Measurements from ENCODE around the gene EIPR1.

Gene EIPR1

GRCh38 chr2:3413697-3414096 lies 36.1 kb upstream of the EIPR1 start:
- no peak overlapping the region for H2AFZ ChIP-seq (ENCODE audit: low read depth, low read length)

GRCh38 chr2:3411103-3411502 lies 33.5 kb upstream of the EIPR1 start:
- peaks cover 16% of the 10 kb centered on the region for H3K36me3 ChIP-seq (ENCODE audit: insufficient read depth, low read length)
- H3K9me3 ChIP-seq (ENCODE audit: low read length): no peaks in the 10 kb centered on the region
- no peak overlapping the region for H2AFZ ChIP-seq (ENCODE audit: low read depth, low read length)
- H3K4me1 ChIP-seq (ENCODE audit: insufficient read depth, low read length): no peaks in the 10 kb centered on the region
- H3K27me3 ChIP-seq (ENCODE audit: insufficient read depth, low read length): no peaks in the 10 kb centered on the region
- no peak overlapping the region for H3K4me3 ChIP-seq (ENCODE audit: low read length)

More at GRCh38 chr2:3413697-3414096, 36.1 kb upstream of the EIPR1 start:
- peaks cover 13% of the 10 kb centered on the region for H3K36me3 ChIP-seq (ENCODE audit: insufficient read depth, low read length)
- no peaks in the 10 kb centered on the region for H3K4me1 ChIP-seq (ENCODE audit: insufficient read depth, low read length)
- no peaks in the 10 kb centered on the region for H3K27me3 ChIP-seq (ENCODE audit: insufficient read depth, low read length)
- no peaks in the 10 kb centered on the region for H3K9me3 ChIP-seq (ENCODE audit: low read length)
- no peak overlapping the region for H3K4me3 ChIP-seq (ENCODE audit: low read length)

GRCh38 chr2:3409627-3410170 lies 32.1 kb upstream of the EIPR1 start:
- Histone ChIP-seq H2AFZ (ENCODE audit: low read depth, low read length) (no peak overlapping the region), H3K36me3 (ENCODE audit: insufficient read depth, low read length) (peaks cover 12% of the 10 kb centered on the region), H3K9me3 (ENCODE audit: low read length) (no peaks in the 10 kb centered on the region)

GRCh38 chr2:3408781-3409180 lies 31.2 kb upstream of the EIPR1 start:
- Histone ChIP-seq H3K27me3 (ENCODE audit: insufficient read depth, low read length) (no peaks in the 10 kb centered on the region), H3K36me3 (ENCODE audit: insufficient read depth, low read length) (peaks cover 9% of the 10 kb centered on the region), H3K9me3 (ENCODE audit: low read length) (no peaks in the 10 kb centered on the region), H3K4me3 (ENCODE audit: low read length) (no peak overlapping the region), H3K4me1 (ENCODE audit: insufficient read depth, low read length) (no peaks in the 10 kb centered on the region), H2AFZ (ENCODE audit: low read depth, low read length) (no peak overlapping the region)

More at GRCh38 chr2:3409627-3410170, 32.1 kb upstream of the EIPR1 start:
- H3K4me3 ChIP-seq (ENCODE audit: low read length): no peak overlapping the region
- no peaks in the 10 kb centered on the region for H3K4me1 ChIP-seq (ENCODE audit: insufficient read depth, low read length)
- H3K27me3 ChIP-seq (ENCODE audit: insufficient read depth, low read length): no peaks in the 10 kb centered on the region

GRCh38 chr2:3406501-3406900 lies 28.9 kb upstream of the EIPR1 start:
- no peak overlapping the region for H2AFZ ChIP-seq (ENCODE audit: low read depth, low read length)
- H3K36me3 ChIP-seq (ENCODE audit: insufficient read depth, low read length): peaks cover 24% of the 10 kb centered on the region
- H3K4me3 ChIP-seq (ENCODE audit: low read length): no peak overlapping the region
- H3K27me3 ChIP-seq (ENCODE audit: insufficient read depth, low read length): no peaks in the 10 kb centered on the region
- no peaks in the 10 kb centered on the region for H3K9me3 ChIP-seq (ENCODE audit: low read length)
- H3K4me1 ChIP-seq (ENCODE audit: insufficient read depth, low read length): no peaks in the 10 kb centered on the region

- Histone ChIP-seq H3K9me3 (ENCODE audit: low read length) (no peaks in the 10 kb centered on the region), H3K4me3 (ENCODE audit: low read length) (no peak overlapping the region), H3K27me3 (ENCODE audit: insufficient read depth, low read length) (no peaks in the 10 kb centered on the region), H3K36me3 (ENCODE audit: insufficient read depth, low read length) (peaks cover 19% of the 10 kb centered on the region), H3K4me1 (ENCODE audit: insufficient read depth, low read length) (no peaks in the 10 kb centered on the region), H2AFZ (ENCODE audit: low read depth, low read length) (no peak overlapping the region)
Measured at GRCh38 chr2:3405876-3406275, 28.3 kb upstream of the EIPR1 start.

- Histone ChIP-seq H2AFZ (ENCODE audit: low read depth, low read length) (no peak overlapping the region), H3K4me1 (ENCODE audit: insufficient read depth, low read length) (peaks cover 4% of the 10 kb centered on the region), H3K9me3 (ENCODE audit: low read length) (no peaks in the 10 kb centered on the region), H3K27me3 (ENCODE audit: insufficient read depth, low read length) (no peaks in the 10 kb centered on the region), H3K36me3 (ENCODE audit: insufficient read depth, low read length) (peaks cover 19% of the 10 kb centered on the region), H3K4me3 (ENCODE audit: low read length) (no peak overlapping the region)
Measured at GRCh38 chr2:3405307-3405706, 27.7 kb upstream of the EIPR1 start.

GRCh38 chr2:3404349-3404894 lies 26.8 kb upstream of the EIPR1 start:
- Histone ChIP-seq H3K36me3 (ENCODE audit: insufficient read depth, low read length) (peaks cover 19% of the 10 kb centered on the region), H2AFZ (ENCODE audit: low read depth, low read length) (no peak overlapping the region), H3K9me3 (ENCODE audit: low read length) (no peaks in the 10 kb centered on the region), H3K27me3 (ENCODE audit: insufficient read depth, low read length) (no peaks in the 10 kb centered on the region), H3K4me1 (ENCODE audit: insufficient read depth, low read length) (peaks cover 11% of the 10 kb centered on the region), H3K4me3 (ENCODE audit: low read length) (no peak overlapping the region)

- H3K36me3 ChIP-seq (ENCODE audit: insufficient read depth, low read length): peaks cover 19% of the 10 kb centered on the region
- H3K27me3 ChIP-seq (ENCODE audit: insufficient read depth, low read length): no peaks in the 10 kb centered on the region
- no peak overlapping the region for H2AFZ ChIP-seq (ENCODE audit: low read depth, low read length)
- H3K9me3 ChIP-seq (ENCODE audit: low read length): no peaks in the 10 kb centered on the region
- no peak overlapping the region for H3K4me3 ChIP-seq (ENCODE audit: low read length)
- peaks cover 18% of the 10 kb centered on the region for H3K4me1 ChIP-seq (ENCODE audit: insufficient read depth, low read length)
Measured at GRCh38 chr2:3403587-3404334, 26.1 kb upstream of the EIPR1 start.

- no peaks in the 10 kb centered on the region for H3K27me3 ChIP-seq (ENCODE audit: insufficient read depth, low read length)
- peaks cover 6% of the 10 kb centered on the region for H3K9me3 ChIP-seq (ENCODE audit: low read length)
- H3K36me3 ChIP-seq (ENCODE audit: insufficient read depth, low read length): peaks cover 22% of the 10 kb centered on the region
- H2AFZ ChIP-seq (ENCODE audit: low read depth, low read length): peak overlapping the region; percentile 18
- peaks cover 23% of the 10 kb centered on the region for H3K4me1 ChIP-seq (ENCODE audit: insufficient read depth, low read length)
- H3K4me3 ChIP-seq (ENCODE audit: low read length): peak overlapping the region; percentile 28
Measured at GRCh38 chr2:3399829-3400228, 22.2 kb upstream of the EIPR1 start.

- Histone ChIP-seq H3K4me3 (ENCODE audit: low read length) (peak overlapping the region; percentile 6), H3K9me3 (ENCODE audit: low read length) (peaks cover 6% of the 10 kb centered on the region), H3K4me1 (ENCODE audit: insufficient read depth, low read length) (peaks cover 23% of the 10 kb centered on the region), H3K36me3 (ENCODE audit: insufficient read depth, low read length) (peaks cover 22% of the 10 kb centered on the region), H2AFZ (ENCODE audit: low read depth, low read length) (peak overlapping the region; percentile 18), H3K27me3 (ENCODE audit: insufficient read depth, low read length) (no peaks in the 10 kb centered on the region)
Measured at GRCh38 chr2:3399381-3399780, 21.8 kb upstream of the EIPR1 start.

GRCh38 chr2:3398857-3399256 lies 21.2 kb upstream of the EIPR1 start:
- Histone ChIP-seq H3K36me3 (ENCODE audit: insufficient read depth, low read length) (peaks cover 25% of the 10 kb centered on the region), H3K4me3 (ENCODE audit: low read length) (no peak overlapping the region), H3K9me3 (ENCODE audit: low read length) (peaks cover 6% of the 10 kb centered on the region), H3K27me3 (ENCODE audit: insufficient read depth, low read length) (no peaks in the 10 kb centered on the region), H3K4me1 (ENCODE audit: insufficient read depth, low read length) (peaks cover 23% of the 10 kb centered on the region), H2AFZ (ENCODE audit: low read depth, low read length) (no peak overlapping the region)

- H3K36me3 ChIP-seq (ENCODE audit: insufficient read depth, low read length): peaks cover 27% of the 10 kb centered on the region
- no peak overlapping the region for H2AFZ ChIP-seq (ENCODE audit: low read depth, low read length)
- H3K27me3 ChIP-seq (ENCODE audit: insufficient read depth, low read length): no peaks in the 10 kb centered on the region
- peaks cover 23% of the 10 kb centered on the region for H3K4me1 ChIP-seq (ENCODE audit: insufficient read depth, low read length)
- peaks cover 8% of the 10 kb centered on the region for H3K9me3 ChIP-seq (ENCODE audit: low read length)
- H3K4me3 ChIP-seq (ENCODE audit: low read length): no peak overlapping the region
Measured at GRCh38 chr2:3396920-3397559, 19.4 kb upstream of the EIPR1 start.
